ENCODE measurements around the gene GNG12.

Gene GNG12

DNA sequence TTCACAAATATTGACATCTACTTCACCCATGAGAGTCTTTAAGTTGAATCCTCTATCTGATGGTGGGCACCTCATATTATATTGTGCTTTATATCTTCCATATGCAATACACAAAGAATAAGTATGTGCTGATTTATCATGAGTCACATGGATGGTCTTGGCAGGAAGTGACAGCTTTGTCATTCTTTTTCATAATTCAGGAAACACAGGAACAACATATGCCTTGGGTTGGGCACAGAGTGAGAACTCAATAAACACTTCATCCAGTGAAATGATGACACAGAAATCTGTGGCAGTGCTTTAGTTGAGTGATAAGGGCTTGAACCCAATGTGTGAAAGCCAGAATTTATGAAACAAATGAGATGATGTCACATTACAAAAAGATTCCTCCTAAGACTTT, 107.0 kb downstream of the GNG12 start:
- no peak for DNase-seq

DNA sequence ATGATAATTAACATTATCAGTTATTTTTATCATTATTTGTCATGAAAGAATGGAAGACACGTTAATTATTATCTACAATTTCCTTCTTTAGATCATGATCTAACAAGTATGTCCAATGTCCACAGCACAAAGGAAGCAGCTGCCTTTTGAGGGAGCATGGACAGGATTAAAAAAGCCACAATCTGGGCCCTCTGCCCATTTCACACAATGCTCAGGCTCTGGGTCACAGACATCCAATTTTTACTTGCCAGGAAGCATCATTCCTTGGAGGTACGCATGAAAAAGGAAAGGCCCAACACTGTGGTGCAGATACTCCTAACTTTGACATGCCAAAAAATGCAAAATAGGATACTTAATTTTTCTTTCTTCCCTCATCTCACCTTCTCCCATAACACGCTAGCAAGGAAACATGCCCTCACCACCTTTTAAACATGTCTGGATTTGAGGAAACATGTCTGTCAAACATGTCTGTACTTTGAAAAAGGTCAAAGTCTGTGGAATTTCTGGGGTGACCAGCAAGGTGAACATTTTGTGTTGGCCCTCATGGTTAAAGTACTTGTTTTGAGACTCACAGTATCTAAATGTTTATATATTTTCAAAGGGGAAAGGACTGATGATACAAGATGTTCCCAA, 108.2 kb downstream of the GNG12 start:
- DNase-seq = no peak

DNA sequence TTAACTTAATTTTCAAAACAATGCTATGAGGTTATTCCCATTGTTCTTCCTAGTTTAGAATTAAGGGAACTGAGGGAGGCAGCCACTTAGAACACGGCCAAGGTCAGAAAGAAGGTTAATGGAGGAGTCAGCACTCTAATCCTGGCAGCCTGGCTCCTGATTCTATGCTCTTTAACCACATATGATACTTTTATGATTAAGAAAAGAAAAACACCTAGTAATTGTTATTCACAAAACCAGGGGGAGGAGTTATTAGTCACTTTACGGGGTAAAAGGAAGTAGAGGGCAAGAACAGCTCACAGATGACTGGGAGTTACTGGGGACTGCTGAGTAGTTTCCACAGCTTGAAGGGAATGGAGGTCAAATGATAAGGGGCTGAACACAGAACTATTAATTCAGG, 109.6 kb downstream of the GNG12 start:
- DNase-seq = no peak

DNA sequence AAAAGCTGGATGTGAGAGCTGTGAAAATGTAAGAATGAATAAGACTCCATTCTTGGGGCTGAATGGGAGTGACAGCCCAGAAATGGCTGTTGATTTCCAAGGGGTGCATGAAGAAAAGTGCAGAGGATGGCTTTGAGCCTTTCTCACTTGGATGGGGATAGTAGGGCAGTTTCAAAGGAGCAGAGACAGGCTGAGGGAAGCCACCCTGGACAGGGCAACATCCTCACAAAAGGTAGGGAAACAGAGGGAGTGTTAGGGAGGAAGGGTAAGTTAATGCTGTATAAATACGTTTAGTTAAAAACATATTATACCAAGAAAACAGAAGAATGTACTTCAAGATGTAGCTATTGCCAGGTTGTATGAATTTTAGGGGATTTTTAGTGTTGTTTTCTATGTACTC, 110.1 kb downstream of the GNG12 start:
- DNase-seq = no peak

DNA sequence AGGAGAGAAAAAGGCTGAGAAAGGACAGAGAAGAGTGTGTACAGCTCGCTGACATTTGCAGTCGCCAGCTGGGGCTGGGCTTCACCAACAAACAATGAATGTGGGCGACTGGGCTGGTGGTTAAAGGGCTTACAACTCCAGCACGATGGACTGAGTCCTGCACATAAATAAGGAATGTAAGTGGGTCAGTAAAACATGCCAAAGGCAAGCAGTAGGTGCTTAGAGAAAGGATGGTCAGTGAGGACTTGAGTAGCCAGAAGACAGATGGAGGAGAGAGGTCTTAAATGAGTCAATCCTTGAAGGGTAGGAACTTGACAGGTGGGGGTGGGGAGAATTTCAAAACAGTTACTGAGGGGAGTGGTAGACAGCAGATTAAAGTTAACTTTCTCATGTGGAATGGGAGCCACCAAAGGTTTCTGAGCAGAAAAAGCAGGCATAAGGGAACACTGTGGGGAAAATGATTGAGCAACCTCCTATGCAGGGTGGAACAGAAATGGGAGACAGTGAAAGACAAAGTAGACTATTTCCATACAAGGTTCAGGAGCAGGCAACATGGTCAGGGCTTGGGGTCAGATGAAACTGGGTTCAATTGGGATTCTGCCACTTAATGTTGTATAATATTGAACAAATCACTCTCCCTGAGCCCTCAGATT, 110.8 kb downstream of the GNG12 start:
- DNase-seq = no peak

- no peak for DNase-seq
These were observed 111.5 kb downstream of the GNG12 start for GRCh38 chr1:67721650-67722291.

- no peak for DNase-seq
These were observed 112.2 kb downstream of the GNG12 start for GRCh38 chr1:67721112-67721511.

GRCh38 chr1:67719329-67720196, 113.7 kb downstream of the GNG12 start:
- no peak for DNase-seq

- DNase-seq = no peak
These were observed 115.4 kb downstream of the GNG12 start for GRCh38 chr1:67717876-67718275.

GRCh38 chr1:67716800-67717199, 116.5 kb downstream of the GNG12 start:
- DNase-seq = no peak

GRCh38 chr1:67715819-67716218, 117.4 kb downstream of the GNG12 start:
- DNase-seq = no peak

- peak; percentile 65 to 75 for DNase-seq
These were observed 120.0 kb downstream of the GNG12 start for GRCh38 chr1:67713057-67713846.

GRCh38 chr1:67711855-67712212, 121.4 kb downstream of the GNG12 start:
- no peak for DNase-seq

- DNase-seq = no peak
These were observed 122.0 kb downstream of the GNG12 start for GRCh38 chr1:67711158-67711854.

GRCh38 chr1:67710417-67710816, 122.8 kb downstream of the GNG12 start:
- DNase-seq = no peak

GRCh38 chr1:67708606-67709005, 124.7 kb downstream of the GNG12 start:
- DNase-seq = no peak

DNA sequence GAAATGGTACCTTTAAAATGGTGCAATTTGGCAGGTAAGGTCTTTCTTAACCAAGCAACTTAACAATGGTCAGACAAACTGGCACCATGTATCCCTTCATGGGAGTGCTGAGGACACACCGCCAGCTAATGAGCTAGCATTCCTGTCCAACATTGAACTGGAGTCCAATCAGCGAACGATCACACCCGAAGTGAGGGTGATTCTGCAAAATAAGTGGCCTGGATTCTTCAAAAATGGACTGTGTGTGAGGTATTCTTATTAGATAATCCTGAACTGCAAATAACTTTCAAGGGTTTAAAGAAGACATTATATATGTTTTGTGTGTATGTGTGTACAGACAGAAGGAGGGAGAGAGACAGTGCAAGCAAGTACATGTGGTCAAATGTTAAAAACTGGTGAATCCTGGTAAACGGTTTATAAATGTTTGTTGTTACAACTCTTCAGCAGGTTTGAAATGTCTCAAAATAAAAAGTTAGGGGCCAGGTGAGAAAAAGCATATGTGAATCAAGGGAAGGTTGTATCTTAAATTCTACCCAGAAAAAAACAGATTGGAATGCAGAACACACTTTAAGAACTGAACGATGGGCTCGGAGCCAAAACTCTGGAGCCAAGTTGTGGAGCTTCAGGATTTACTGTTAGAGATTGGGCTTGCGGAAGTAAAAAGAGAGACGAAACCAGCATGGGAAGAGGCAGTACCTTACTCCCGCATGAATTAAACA, 127.4 kb downstream of the GNG12 start:
- DNase-seq = no peak

- DNase-seq = no peak
These were observed 128.9 kb downstream of the GNG12 start for GRCh38 chr1:67704351-67704750.

DNA sequence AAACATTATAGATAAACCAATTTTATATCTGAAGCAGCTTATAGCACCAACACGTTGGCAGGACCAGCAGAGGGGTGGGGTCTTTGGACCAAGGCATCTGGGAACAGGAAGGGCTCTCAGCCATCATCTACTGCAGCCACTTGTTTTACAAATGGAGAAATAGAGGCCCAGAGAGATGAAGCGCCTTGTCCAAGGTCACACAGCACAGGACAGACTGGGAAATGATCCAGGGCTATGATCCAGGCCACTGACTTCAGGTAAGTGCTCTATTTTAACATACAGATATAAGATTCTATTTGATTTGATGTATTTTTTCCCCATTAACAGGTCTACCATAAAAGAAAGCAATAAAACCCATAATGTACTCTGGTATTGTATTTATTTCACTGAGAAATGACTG, 131.4 kb downstream of the GNG12 start:
- DNase-seq = no peak

DNA sequence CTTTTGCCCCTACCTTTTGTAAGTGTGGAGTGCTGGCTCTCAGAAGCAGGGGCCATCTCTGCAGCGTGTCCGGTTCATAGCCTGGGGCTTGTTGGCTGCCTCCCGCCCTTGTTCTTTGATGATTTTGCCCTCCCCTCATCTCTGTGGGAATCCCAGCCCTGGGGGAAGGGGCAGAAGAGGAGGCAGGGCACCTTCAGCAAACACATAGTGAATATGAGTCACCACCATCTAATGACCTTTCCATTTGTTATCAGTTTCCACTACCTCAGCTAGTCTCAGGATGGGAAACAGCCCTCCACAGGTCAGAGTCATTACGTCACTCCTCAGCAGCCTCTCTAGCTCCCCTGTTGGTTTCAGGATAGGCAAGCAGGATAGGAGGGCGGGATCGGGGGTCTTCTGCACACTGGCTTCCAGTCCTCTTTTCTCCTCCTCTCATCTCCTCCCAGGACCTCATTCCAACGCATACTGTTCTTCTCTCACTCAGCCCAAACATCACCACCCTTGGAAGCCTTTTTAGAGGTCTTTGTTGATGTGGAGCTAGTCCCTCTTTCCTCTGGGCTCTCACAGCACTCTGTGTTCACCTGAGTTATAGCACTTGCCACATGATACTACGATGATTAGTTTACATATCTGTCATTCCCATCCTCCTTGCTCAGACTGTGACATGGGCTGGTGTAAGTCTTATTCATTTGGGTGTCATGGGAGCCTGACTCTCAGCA, 132.4 kb downstream of the GNG12 start:
- no peak for DNase-seq

DNA sequence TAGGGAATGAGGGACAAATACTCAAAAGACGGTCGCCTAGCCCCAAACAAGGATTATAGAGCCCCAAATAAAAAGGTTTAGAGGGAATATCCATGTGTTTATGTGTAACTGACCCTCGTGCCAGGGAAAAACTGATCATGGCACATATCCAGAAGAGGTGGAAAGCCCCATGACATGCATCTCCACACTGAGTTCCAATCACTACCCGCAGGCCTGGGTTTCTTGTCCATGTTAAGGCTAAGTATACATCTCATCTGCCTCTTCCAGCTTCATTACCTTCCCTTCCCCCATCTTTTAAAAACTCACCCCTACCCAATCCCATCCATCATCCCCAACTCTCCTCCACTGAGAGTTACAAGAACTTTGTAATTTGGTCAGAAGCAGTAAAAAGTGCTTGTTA, 133.0 kb downstream of the GNG12 start:
- no peak for DNase-seq
